Stimulated activated CD4-positive, alpha-beta T cell treated with anti-CD3 and anti-CD28 coated beads, Interleukin-4, amount 100 ng/mL, for 4 hours (primary cell): Measurements from ENCODE around the gene PTGES2.

ENCODE experiments used
- DNase-seq, 2 experiments: peaks; one replicate each; pipeline ENCODE4 v3.0.0-alpha.2; 2020

PTGES2 gene

DNA sequence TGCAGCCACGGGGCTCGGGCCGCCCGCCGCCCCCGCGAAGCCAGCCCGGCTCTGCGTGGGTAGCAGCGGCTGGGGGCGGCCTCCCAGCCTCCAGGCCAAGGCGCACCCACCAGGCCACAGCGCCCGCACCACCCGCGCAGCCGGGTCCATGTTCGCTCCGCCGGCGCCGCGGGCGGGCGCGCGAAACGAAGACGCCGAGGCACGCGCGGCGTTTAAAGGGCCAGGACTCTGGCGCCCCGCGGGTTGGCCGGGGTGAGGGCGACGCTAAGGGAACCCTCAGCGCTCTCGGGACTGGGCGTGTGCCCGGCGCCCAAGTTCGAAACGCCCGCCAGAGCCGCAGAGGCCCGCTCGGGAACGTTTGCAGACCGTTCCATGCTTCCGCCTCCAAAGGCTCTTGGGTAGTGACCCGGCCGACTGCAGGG lies at the start of gene PTGES2:
TSS of gene PTGES2 (minus strand) at position 162 of the 422 bp plus-strand sequence. CDS start at position 150, 12 bp downstream.
- peak; percentile 82 to 84 for DNase-seq

DNA sequence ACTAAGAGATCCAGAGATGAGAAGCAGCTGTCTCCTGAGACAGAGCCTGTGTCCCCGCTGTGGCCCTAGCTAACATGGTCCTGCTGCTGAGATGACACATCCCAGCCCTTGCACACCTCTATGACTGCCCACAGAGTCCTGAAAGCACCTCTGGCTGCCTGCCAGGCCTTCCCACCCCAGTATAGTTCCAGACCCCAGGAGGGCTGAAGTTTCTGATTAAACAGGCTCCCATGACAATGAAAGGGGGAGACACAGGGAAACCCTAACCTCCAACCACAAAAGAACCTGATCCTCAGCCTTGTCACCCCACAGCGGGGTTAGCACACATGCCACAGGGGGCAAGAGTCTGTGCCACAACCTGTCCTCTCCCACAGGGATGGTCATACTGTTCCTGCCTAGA lies 48.2 kb upstream of the PTGES2 start:
- DNase-seq = no peak

DNA sequence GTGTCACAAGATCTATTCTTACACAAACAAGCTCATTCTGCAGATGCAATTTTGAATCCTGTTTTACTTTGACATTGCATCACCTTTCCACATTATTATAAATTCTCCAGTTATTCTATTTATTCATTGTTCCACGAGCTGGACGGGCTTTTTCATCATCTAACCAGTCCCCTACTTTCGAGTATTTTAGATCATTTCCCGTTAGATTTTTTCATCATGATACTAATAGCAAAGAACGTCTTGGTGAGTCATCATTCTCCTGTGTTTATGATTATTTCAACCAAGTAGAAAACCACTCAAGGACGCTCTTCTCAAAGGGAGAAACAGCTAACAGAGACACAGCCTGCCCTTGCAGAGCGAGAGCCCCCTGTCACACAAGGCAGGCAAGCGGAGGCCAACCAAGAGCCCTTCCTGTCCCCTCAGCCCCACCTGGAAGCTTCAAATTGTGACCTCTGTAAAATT lies 47.6 kb upstream of the PTGES2 start:
- DNase-seq = no peak

DNA sequence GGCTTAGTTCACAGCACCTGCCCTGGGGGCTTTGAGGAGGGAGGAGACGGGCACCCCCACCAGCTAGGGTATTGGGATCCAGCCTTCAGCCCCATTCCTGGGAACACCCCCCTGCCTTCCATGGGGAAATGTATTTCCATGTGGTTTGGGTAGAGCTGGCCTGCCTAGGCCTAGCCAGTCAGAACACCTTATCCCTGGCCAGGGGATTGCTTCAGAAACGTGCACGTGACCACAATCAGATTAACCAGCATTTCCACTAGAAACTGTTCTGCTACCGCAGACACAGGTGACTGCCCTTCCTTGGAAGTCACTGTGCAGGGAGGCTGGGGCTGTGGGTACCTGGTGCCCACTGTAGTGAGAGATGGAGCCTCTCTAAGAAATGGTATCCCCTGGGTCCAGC lies 46.5 kb upstream of the PTGES2 start:
- DNase-seq = no peak

DNA sequence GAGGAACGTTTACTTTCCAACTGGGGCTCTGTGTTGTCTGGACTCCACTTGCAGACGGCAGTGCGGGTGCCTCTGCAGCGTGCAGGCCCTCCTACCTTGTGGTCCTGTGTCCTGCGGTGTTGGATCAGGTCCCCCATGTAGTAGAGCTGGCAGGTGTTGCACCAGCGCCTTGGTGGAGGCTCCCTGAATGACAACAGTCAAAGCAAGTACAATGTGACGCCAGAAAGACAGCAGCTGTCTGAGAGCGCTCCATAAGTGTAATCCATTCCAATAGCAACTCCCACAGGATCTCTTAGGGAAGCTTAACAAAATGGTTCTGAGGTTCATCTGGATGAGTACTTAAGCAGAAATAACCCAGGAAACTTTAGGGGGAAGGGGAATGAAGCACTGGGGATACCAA lies 42.4 kb upstream of the PTGES2 start:
- DNase-seq = no peak

DNA sequence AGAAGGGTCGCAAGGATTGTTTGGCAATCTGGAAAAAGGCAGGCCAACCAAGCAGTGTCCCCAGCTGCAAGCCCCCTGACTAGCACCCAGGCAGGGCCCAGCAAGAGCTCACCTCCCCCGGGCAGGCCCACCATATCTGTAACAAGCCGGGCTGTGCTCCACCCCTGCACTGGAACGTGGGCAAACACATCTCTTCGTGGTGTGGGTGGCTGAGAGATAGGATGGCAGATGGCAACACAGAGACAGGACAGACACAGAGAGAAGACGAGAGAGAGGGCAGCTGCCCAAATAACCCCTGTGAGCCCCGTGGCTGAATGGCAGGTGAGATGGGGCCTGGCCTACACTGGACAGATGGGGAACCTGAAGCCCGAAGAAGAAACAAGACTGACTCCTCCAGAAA lies 42.0 kb upstream of the PTGES2 start:
- DNase-seq = no peak

DNA sequence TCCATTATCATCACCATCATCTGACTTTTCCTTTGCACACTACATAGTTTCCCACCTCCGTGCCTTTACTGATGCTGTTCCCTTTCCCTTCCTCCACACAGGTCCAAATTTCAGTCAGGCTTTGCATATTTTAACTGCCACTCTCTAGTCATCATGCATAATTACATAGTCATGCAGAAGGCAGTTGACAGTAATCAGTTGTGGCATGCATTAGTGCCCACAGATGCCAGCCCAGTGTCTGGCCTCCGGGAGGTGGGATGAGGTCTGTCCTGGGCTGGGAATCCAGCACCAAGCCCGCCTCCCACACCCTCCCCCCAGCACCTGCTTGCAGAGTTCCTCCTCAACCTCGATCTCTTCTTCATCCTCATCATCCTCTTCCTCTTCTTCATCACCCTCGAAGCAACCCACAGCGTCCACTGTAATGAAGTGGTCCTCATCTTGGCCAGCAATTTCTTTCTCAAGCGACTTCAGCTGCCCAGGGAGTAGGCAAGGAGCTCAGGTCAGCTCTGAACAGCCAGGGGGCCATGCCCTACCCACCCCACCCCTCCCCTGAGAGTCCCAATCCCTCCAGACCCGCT lies 41.3 kb upstream of the PTGES2 start:
- no peak for DNase-seq

DNA sequence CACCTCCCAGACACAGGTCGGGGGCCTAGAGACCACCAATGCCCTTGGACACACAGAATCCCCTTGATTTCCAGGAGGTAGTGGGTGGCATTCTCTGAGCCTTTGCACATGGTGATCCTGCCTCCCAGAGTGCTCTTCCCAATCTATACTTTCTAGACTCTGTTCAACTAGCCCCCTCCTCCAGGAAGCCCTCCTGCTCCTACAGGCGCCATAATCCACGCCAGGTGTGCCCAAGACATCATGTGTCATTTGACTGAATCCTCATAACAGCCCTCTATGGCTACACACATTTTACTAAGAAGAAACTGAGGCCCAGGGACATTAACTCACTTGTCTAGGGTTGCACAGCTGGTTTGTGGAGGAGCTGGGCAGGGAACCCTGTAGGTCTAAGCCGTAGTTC lies 39.7 kb upstream of the PTGES2 start:
- no peak for DNase-seq

DNA sequence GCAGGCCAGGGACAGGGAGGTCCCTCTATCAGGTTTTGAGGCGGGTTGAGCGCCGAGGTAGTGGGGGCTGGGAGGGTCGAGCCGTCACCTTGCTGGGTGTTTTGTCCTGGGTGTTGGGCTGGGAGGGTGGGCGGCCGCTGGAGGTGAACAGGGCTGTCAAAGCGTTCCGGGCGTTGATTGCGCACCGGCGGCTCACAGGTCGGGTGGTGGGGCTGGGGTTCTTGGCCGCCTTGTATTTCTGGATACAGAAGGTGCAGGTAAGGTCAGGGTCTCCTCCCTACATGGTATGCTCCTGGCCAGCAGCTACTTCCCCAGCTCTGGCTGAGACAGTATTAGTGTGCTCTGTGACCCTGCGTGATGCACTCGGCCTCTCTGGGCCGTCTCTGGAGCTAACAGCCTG lies 38.6 kb upstream of the PTGES2 start:
- DNase-seq = no peak

DNA sequence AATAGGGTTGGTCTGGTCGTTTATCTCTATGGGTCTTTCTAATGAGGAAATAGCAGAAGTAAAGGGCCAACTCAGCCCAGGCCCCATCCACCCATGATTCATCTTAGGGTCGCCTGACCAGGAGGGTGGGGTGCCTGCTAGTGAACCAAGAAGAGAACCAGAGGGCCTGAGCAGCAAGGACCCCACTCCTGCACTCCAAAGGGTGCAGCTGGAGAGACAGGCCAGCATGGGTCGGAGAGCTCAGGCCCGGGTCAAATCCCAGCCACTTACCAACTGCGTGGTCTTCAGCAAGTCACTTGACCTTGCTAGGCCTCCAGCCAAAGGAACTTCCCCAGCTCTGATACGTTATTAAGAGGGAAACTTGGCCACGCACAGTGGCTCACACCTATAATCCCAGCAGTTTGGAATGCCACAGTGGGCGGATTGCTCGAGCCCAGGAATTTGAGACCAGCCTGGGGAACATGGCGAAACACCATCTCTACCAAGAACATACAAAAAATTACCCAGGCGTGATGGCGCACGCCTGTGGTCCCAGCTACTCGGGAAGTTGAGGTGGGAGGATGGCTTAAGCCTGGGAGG lies 36.9 kb upstream of the PTGES2 start:
- no peak for DNase-seq

DNA sequence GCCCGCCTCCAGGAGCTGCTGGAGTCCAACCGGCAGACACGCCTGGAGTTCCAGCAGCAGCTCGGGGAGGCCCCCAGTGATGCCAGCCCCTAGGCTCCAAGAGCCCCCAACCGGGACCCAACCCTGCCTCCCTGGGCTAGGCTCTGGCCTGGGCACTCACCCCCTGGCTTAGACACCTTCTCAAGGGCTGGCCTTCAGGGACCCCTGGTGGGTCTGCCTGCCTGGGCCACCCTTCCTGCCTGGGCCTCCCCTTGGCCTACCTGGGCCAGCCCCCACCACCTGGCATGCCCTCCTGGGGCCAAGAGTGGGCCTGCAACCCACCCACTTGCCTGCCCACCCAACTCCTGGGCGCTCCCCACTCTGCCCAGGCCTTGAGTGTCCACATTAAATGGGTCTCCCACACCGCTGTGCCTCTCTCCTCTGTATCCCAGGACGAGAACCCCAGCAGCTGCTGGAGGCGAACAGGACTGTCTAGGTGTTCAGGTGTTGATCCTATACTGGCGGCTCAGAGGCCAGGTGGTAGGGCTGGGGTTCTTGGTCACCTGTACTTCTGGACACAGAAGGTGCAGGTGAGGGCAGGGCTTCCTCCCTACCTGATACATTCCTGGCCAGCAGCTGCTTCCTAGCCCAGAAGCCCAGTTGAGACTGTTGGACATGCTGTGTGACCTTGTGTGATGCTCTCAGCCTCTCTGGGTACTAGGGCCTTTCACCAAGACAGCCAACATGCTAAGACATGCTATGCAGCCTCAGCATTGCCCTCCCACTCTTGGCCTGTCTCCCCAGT lies 36.2 kb upstream of the PTGES2 start:
- DNase-seq = no peak

DNA sequence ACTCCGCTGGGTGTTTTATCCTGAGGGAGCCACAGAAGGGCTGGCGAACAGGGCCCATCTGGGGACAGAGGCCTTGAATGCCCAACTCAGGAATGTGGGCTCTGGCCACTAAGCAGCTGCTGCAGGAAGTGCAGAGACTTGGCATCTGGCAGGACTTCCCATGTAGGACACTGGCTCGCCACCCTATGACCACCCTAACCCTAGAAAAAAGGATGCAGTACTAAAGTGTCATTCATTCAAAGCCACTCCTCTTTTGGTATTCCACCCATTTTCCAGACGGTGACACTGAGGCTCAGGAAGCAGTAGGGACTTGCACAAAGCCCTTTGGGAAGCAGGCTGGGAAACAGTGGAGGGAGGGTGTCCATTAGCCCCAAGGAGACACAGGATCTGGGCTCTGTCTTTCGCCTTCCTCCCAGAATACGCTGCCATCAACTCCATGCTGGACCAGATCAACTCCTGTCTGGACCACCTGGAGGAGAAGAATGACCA lies 35.5 kb upstream of the PTGES2 start:
- no peak for DNase-seq

DNA sequence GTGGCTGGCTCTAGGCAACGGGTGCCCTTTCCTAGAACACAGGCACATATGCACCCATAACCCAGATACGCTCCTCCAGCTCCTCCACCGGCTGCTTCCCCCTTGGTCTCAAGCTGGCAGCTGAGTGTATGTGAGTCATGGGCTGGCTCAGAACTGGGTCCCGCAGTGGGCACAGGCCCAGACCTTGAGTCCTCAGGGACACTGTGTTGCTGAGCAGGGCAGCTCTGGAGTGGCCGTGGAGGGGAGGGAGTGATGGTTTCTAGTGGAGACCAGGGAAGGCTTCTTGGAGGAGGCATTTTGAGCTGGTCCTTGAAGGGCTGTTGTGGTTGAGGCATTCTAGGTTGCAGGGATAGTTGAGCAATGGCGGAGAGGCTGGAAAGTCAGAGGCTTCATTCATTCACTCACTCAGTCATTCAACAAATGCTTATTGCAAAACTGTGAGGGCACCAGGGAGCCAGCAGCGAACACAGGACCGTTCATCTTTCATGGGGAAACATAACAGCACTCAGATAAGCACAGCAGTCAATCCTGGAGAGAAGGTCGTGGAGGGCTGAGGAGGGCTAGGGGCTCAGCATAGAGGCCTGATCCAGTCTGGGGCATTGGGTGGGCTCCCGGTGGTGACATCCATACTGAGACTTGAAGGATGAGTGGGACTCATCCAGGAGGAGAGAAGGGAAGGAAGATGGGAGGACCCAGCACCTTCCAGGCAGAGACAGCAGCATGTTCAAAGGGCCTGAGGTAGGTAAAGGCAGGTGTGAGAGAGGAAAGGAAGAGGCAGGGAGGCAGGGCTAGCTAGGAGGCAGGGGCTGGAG lies 34.9 kb upstream of the PTGES2 start:
- DNase-seq = no peak

DNA sequence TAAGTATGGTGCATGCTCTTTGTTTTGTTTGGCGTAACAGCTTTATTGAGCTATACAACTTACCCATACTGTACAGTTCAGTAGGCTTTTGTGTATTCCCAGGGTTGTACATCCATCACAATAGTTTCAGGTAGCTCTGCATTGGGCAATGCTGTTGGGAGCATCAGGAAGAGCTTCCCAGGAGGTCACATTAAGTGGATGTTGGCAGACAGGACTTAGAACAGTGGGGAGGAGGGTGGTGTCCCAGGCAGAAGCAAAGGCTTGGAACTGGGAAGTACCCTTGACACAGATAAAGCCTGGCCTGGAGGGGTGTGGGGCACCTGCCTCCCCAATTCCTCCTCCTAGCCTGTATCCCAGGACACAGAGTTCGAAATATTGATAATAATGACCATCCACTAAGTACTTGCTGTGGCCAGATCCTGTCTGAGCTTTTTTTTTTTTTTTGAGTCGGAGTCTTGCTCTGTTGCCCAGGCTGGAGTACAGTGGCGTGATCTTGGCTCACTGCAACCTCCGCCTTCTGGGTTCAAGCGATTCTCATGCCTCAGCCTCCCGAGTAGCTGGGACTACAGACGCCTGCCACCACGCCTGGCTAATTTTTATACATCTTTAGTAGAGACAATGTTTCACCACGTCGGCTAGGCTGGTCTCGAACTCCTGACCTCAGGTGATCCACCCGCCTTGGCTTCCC lies 33.8 kb upstream of the PTGES2 start:
- DNase-seq = no peak

DNA sequence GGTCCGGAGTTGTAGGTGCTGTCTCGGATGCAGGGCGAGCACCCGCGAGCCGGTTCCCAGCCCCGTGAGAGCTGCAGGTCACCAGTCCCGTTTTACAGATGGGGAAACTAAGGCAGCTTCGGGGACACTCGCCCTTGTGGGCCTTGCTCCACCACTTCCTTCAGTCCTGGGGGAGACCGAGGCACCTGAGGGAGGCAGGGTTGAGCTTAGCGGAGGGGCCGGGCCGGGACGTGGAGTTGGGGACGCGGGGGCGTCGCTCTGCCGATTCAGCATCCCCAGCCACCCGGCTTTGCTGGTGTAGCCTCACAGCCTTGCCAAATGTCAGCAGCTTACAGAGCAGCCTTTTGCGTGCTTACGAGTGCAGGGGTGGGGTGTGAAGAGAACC lies 33.1 kb upstream of the PTGES2 start:
- DNase-seq = peak; percentile 58 to 70

DNA sequence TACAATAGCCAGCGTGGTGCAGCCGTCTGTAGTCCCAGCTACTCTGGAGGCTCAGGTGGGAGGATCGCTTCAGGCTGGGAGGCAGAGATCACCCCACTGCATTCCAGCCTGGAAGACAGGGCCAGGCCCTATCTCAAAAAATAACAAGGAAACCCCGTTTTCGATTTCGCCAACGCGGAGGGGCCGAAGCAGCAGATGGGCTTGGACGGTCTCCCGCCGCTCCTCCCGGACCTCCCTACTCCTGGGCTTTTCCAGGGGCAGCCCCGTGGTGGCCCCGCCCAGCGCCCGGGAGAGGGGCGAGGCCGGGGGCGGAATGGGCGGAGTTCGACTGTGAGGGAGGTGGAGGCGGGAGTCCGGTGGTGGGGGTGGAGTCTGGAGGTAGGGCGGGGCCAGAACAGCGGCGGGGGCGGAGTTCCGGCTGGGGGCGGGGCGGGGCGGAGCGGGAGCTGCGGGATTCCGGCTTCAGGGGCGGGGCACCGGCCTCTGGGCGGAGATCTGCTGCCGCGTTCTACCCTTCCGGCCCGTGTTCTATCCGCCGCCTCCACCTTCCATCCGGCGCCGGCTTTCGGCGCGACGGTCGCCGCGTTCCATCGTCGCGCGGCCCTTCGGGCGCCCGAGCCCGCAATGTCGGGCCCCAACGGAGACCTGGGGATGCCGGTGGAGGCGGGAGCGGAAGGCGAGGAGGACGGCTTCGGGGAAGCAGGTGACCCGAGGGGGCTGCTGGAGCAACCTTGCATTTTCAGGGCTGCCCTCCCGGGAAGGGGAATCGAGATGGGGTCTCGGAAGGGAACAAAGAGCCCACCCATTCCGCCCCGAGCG lies 32.5 kb upstream of the PTGES2 start, which contains the start of gene BBLN:
TSS of gene BBLN (plus strand) at position 482 of the 819 bp plus-strand sequence. CDS start at position 625, 143 bp downstream.
- DNase-seq = peak; percentile 91 to 95

DNA sequence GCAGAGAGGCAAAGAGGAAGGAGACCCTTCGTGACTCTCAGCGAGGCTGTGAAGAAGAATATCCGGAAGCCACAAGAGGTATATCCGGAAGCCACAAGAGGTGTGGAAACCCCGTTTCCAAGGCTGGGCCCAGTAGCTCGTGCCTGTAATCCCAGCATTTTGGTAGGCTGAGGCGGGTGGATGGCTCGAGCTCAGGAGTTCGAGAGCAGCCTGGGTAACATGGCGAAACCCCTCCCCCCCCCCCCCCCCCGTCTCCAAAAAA lies 31.9 kb upstream of the PTGES2 start:
- DNase-seq = peak; percentile 14 to 29

DNA sequence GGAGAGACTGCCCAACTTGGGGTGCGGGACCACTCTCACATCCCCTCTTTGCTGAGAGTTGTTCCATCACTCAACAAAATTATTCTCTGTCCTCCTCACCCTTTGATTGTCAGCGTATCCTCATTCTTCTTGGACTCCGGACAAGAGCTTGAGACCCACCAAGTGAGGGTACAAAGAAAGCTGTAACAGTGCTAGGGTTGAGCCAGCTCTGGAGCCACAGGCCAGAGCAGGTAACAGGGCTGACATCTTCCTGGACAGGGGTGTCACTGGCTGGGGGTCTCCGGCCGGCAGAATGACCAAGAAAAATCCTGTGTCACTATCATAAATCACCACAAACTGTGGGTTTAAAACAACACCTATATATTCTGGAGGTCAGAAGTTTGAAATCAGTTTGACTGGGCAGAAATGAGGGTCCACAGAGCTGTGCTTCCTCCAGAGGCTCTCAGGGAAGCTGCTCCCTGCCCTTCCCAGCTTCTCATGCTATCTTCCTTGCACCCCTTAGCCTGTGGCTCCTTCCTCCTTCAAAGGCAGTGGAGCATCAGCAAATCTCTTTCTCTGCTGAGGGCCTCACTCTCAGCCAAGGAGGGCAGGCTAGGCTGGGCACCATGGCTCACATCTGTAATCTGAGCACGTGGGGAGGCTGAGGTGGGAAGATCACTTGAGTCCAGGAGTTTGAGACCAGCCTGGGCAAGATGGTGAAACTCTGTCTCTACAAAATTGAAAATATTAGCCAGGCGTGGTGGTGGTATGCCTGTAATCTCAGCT lies 28.4 kb upstream of the PTGES2 start:
- no peak for DNase-seq

DNA sequence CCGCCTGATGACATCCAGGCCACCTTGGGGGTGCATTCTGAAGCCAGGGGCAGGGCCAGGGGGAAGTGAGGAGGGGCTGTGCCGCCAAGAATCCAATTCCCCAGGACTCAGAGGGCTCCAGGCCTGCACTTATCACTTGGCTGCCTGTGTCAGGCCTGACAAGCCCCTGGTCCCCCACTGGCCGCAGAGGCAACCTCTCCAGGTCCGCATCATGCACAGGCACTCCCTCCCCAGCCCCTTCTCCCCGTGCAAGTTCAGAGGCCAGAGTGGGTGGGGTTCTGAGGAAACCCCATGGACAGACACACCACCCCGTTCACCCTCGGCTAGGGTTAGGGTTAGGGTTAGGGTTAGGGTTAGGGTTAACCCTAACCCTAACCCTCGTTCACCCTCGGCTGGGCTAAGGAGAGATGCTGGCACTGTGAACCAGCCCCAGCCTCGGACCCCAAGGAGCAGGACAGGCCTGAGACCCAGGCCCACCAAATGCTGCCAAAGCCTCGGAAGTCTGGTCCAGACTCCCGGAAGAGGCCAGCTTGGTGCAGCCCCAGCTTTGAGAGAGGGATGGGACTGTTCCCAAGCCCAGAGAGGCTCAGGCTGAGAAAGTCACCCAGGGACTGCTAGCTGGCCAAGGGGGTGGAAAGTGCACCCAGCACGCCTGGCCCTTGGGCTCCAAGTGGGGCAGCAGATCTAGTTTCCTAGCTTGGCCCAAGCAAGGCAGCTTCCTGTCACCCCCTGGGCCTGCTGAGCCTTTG lies 26.6 kb upstream of the PTGES2 start:
- DNase-seq = no peak
